Hematopoietic multipotent progenitor cell treated with erythropoietin and hydrocortisone succinate and interleukin-3 and kit ligand, for 4 days (in vitro differentiated cells): Measurements from ENCODE around the gene CXCL16.
"Not testable (repeated sequence)": the region's sequence is repeated elsewhere in the genome, so short reads cannot be mapped to it uniquely, and the experiment has no call there.

Experiments
- DNase-seq: peaks from one replicate; pipeline ENCODE4 v3.0.0-alpha.2; 2015

CXCL16 gene

GRCh38 chr17:4719684-4720221 lies 20.0 kb downstream of the CXCL16 start:
- no peak for DNase-seq

GRCh38 chr17:4719146-4719545 lies 20.6 kb downstream of the CXCL16 start:
- no peak for DNase-seq

- no peak for DNase-seq
Observed at GRCh38 chr17:4718276-4718675, 21.5 kb downstream of the CXCL16 start.

GRCh38 chr17:4717791-4718190 lies 21.9 kb downstream of the CXCL16 start:
- DNase-seq = no peak

- DNase-seq = no peak
Observed at GRCh38 chr17:4716081-4716480, 23.6 kb downstream of the CXCL16 start.

- peak; percentile 81 for DNase-seq
Observed at GRCh38 chr17:4715063-4715744, 24.5 kb downstream of the CXCL16 start.

- not testable (repeated sequence) for DNase-seq
Observed at GRCh38 chr17:4714340-4715062, 25.2 kb downstream of the CXCL16 start.

- DNase-seq = peak; percentile 52
Observed at GRCh38 chr17:4712526-4712925, 27.2 kb downstream of the CXCL16 start.

GRCh38 chr17:4711661-4712181 lies 28.0 kb downstream of the CXCL16 start:
- peak; percentile 86 for DNase-seq

- DNase-seq = peak; percentile 69
Observed at GRCh38 chr17:4710693-4711634, 28.8 kb downstream of the CXCL16 start.

GRCh38 chr17:4709794-4710692 lies 29.7 kb downstream of the CXCL16 start, which contains the start of gene ARRB2:
TSS of gene ARRB2 (plus strand) at chr17:4710632. CDS start at chr17:4710722, 90 bp downstream.
- DNase-seq = peak; percentile 99

GRCh38 chr17:4708436-4708835 lies 31.3 kb downstream of the CXCL16 start:
- peak; percentile 79 for DNase-seq

- no peak for DNase-seq
Observed at GRCh38 chr17:4706121-4706520, 33.6 kb downstream of the CXCL16 start.

- DNase-seq = no peak
Observed at GRCh38 chr17:4704991-4705390, 34.7 kb downstream of the CXCL16 start.

GRCh38 chr17:4704574-4704907 lies 35.2 kb downstream of the CXCL16 start:
- DNase-seq = not testable (repeated sequence)

GRCh38 chr17:4703330-4703691 lies 36.4 kb downstream of the CXCL16 start:
- no peak for DNase-seq

GRCh38 chr17:4701116-4701515 lies 38.6 kb downstream of the CXCL16 start:
- DNase-seq = no peak

- DNase-seq = peak; percentile 52
Observed at GRCh38 chr17:4699401-4700056, 40.2 kb downstream of the CXCL16 start.

- no peak for DNase-seq
Observed at GRCh38 chr17:4696437-4696805, 43.3 kb downstream of the CXCL16 start.

GRCh38 chr17:4693416-4693815 lies 46.3 kb downstream of the CXCL16 start:
- DNase-seq = no peak

- no peak for DNase-seq
Observed at GRCh38 chr17:4691686-4692085, 48.0 kb downstream of the CXCL16 start.
